OCI-LY1 (cell line): ENCODE results near the gene NOS1.

Source experiments
- H2AFZ ChIP-seq: fragments of 200-600 bp; sonication (generic), shearing (Covaris generic); 2 replicates; pipeline ENCODE4 v1.6.0; 2014; ENCODE audit warnings: antibody characterized with exemption, mild to moderate bottlenecking, low read length
- H3F3A ChIP-seq: fragments of 200-600 bp; sonication (generic), shearing (Covaris generic); 2 replicates; pipeline ENCODE4 v1.6.0; 2014; ENCODE audit warnings: mild to moderate bottlenecking, antibody characterized with exemption, low read length, moderate library complexity; ENCODE audit not compliant: insufficient read depth
- H3K27ac ChIP-seq: fragments of 200-600 bp; sonication (generic); 2 replicates; pipeline ENCODE4 v1.5.1; 2014; ENCODE audit warnings: low read length, mixed run types, mild to moderate bottlenecking, low read depth; ENCODE audit not compliant: poor library complexity, severe bottlenecking
- H3K27me3 ChIP-seq: fragments of 200-600 bp; sonication (generic); 2 replicates; pipeline ENCODE4 v1.6.0; 2014; ENCODE audit warnings: antibody characterized with exemption, mild to moderate bottlenecking, low read length, moderate library complexity; ENCODE audit not compliant: insufficient read depth
- H3K36me3 ChIP-seq: fragments of 200-600 bp; sonication (generic); 2 replicates; pipeline ENCODE4 v1.6.1; 2014; ENCODE audit warnings: mild to moderate bottlenecking, antibody characterized with exemption, low read length, moderate library complexity, mixed read lengths; ENCODE audit not compliant: insufficient read depth
- H3K4me1 ChIP-seq: fragments of 200-600 bp; sonication (generic); 2 replicates; pipeline ENCODE4 v1.5.1; 2014; ENCODE audit warnings: mild to moderate bottlenecking, low read length, moderate library complexity; ENCODE audit not compliant: insufficient read depth, severe bottlenecking
- H3K4me2 ChIP-seq: fragments of 200-600 bp; sonication (generic), shearing (Covaris generic); 2 replicates; pipeline ENCODE4 v1.6.1; 2014; ENCODE audit warnings: low read length
- H3K4me3 ChIP-seq: fragments of 200-600 bp; sonication (generic); 2 replicates; pipeline ENCODE4 v1.5.1; 2014; ENCODE audit warnings: low read length, low read depth, mild to moderate bottlenecking, mixed read lengths; ENCODE audit not compliant: poor library complexity, severe bottlenecking
- H3K79me2 ChIP-seq: fragments of 200-600 bp; shearing (Covaris generic); 2 replicates; pipeline ENCODE4 v1.6.1; 2016; ENCODE audit warnings: mixed run types, low read length, mixed read lengths; ENCODE audit not compliant: insufficient read depth
- H3K9ac ChIP-seq: fragments of 200-600 bp; sonication (generic), shearing (Covaris generic); 2 replicates; pipeline ENCODE4 v1.6.1; 2014; ENCODE audit warnings: mild to moderate bottlenecking, low read length, mixed read lengths
- H3K9me2 ChIP-seq: fragments of 200-600 bp; sonication (generic), shearing (Covaris generic); 2 replicates; pipeline ENCODE4 v1.6.1; 2014; ENCODE audit warnings: low read depth, mild to moderate bottlenecking, low read length, mixed read lengths
- H3K9me3 ChIP-seq: fragments of 200-600 bp; shearing (Covaris generic); 2 replicates; pipeline ENCODE4 v1.6.1; 2014; ENCODE audit warnings: low read length, mixed read lengths
- H4K20me1 ChIP-seq: fragments of 200-600 bp; sonication (generic), shearing (Covaris generic); 2 replicates; pipeline ENCODE4 v1.6.0; 2016; ENCODE audit warnings: mild to moderate bottlenecking, low read length; ENCODE audit not compliant: insufficient read depth
- EZH2 ChIP-seq: fragments of 200-600 bp; sonication (generic), shearing (Covaris generic); IDR thresholded peaks from 2 replicates; pipeline ENCODE4 v1.8.0; 2017; ENCODE audit warnings: borderline replicate concordance, mixed run types, mild to moderate bottlenecking, antibody characterized with exemption, low read length, moderate library complexity, mixed read lengths
- TF ChIP-seq, protein P1 (sequence below): fragments of 200-600 bp; sonication (generic), shearing (Covaris generic); IDR thresholded peaks from 2 replicates; pipeline ENCODE4 v1.5.1; 2017; ENCODE audit warnings: mild to moderate bottlenecking, antibody characterized with exemption, low read length, moderate library complexity, mixed read lengths

The NOS1 gene

DNA sequence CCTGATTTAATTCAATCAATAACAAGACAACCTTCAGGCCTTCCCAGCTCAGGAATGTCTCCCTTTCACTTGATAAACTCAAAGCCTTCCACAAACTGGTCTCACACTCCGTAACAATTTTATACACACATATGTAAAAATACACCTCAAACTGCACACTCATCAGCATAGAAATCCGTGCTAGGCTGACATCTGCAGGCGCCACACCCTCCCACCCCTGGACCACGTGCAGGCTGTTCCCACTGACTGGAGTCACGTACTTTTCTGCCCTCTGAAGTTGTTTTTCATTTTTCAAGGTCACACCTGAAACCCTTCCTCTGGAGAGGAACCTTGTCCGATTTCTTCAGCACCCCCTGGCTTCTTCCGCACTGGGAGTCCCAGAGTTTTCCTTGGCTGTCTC lies 198.8 kb downstream of the NOS1 start:
- Histone ChIP-seq H3K27me3 (no peaks in the 10 kb centered on the region), H3K4me1 (no peaks in the 10 kb centered on the region), H3K9ac (no peak overlapping the region), H3K27ac (no peak overlapping the region), H3K36me3 (peaks cover 98% of the 10 kb centered on the region), H3K9me2 (no peaks in the 10 kb centered on the region), H4K20me1 (no peaks in the 10 kb centered on the region), H2AFZ (no peak overlapping the region), H3F3A (no peaks in the 10 kb centered on the region), H3K9me3 (no peaks in the 10 kb centered on the region), H3K4me2 (no peak overlapping the region), H3K79me2 (no peaks in the 10 kb centered on the region), H3K4me3 (no peak overlapping the region)
- no peak for TF ChIP-seq EZH2
- TF ChIP-seq, protein P1, sequence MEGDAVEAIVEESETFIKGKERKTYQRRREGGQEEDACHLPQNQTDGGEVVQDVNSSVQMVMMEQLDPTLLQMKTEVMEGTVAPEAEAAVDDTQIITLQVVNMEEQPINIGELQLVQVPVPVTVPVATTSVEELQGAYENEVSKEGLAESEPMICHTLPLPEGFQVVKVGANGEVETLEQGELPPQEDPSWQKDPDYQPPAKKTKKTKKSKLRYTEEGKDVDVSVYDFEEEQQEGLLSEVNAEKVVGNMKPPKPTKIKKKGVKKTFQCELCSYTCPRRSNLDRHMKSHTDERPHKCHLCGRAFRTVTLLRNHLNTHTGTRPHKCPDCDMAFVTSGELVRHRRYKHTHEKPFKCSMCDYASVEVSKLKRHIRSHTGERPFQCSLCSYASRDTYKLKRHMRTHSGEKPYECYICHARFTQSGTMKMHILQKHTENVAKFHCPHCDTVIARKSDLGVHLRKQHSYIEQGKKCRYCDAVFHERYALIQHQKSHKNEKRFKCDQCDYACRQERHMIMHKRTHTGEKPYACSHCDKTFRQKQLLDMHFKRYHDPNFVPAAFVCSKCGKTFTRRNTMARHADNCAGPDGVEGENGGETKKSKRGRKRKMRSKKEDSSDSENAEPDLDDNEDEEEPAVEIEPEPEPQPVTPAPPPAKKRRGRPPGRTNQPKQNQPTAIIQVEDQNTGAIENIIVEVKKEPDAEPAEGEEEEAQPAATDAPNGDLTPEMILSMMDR = no peak

DNA sequence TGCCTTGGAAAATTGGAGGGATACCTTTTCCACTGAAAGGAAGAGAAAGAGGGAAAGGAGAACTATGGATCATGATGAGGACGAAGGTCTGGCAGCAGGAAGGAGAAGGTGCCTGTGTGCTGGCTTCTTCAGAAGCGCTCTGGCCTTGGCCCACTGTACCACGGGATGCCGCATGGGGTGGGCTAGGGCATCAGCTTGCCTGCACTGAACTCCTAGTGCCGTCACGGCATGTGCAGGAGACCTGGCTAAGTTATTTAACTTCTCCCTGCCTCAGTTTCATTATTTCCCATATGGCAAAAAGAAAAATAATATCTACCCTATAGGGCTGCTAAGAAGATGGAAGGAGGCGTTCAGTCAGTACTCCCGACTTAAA lies 199.3 kb downstream of the NOS1 start:
- no peak overlapping the region for H3K4me3 ChIP-seq
- H3K9me3 ChIP-seq = no peaks in the 10 kb centered on the region
- H3K27me3 ChIP-seq = no peaks in the 10 kb centered on the region
- H3K4me2 ChIP-seq = no peak overlapping the region
- peaks cover 98% of the 10 kb centered on the region for H3K36me3 ChIP-seq
- H3K79me2 ChIP-seq = no peaks in the 10 kb centered on the region
- no peak overlapping the region for H2AFZ ChIP-seq
- TF ChIP-seq, protein P1 = no peak
- TF ChIP-seq EZH2 = no peak
- H3K9me2 ChIP-seq = no peaks in the 10 kb centered on the region
- H3K27ac ChIP-seq = no peak overlapping the region
- no peaks in the 10 kb centered on the region for H3K4me1 ChIP-seq
- no peaks in the 10 kb centered on the region for H3F3A ChIP-seq
- no peak overlapping the region for H3K9ac ChIP-seq
- H4K20me1 ChIP-seq = no peaks in the 10 kb centered on the region

DNA sequence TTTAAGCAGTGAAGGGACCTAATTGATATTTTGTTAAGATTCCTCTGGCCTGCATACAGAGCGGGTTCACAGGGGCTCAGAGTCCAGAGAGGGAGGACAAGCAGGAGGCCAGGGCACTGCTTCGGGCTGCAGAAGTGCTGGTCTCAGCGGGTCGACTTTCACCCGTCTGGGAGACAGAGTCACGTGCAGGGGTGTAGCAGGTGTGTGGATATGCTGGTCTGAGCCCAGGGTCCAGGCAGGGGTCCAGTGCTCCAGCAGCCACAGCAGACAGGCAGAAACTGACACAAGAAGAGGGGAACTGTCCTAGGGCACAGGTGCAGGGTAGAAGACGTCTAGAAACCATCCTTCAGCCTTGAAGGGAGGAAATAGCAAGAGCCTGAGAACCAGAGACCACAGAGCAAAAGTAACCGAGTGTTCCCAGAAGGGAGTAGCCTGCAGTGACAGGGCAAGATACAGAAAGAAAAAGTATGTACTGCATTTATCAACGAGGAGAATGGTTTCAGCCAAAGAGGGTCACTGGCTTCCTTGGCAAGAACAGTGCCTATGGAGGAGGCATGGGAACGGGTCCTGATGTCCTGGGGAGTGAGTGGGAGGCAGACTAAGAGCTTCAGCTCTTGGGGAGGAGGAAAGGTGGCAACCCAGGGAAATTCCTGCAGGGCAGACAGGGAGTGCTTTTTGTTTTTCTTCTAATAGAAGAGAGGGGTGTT lies 199.8 kb downstream of the NOS1 start:
- no peaks in the 10 kb centered on the region for H3K27me3 ChIP-seq
- no peaks in the 10 kb centered on the region for H3K79me2 ChIP-seq
- H3K27ac ChIP-seq = no peak overlapping the region
- H3K4me3 ChIP-seq = no peak overlapping the region
- no peaks in the 10 kb centered on the region for H3K4me1 ChIP-seq
- TF ChIP-seq, protein P1 = no peak
- TF ChIP-seq EZH2 = no peak
- no peaks in the 10 kb centered on the region for H3K9me3 ChIP-seq
- no peak overlapping the region for H2AFZ ChIP-seq
- no peak overlapping the region for H3K4me2 ChIP-seq
- H3K9ac ChIP-seq = no peak overlapping the region
- H3K36me3 ChIP-seq = peaks cover 98% of the 10 kb centered on the region
- H4K20me1 ChIP-seq = no peaks in the 10 kb centered on the region
- no peaks in the 10 kb centered on the region for H3K9me2 ChIP-seq
- H3F3A ChIP-seq = no peaks in the 10 kb centered on the region
